ENCODE results near the gene ATP5MC2.

DNA sequence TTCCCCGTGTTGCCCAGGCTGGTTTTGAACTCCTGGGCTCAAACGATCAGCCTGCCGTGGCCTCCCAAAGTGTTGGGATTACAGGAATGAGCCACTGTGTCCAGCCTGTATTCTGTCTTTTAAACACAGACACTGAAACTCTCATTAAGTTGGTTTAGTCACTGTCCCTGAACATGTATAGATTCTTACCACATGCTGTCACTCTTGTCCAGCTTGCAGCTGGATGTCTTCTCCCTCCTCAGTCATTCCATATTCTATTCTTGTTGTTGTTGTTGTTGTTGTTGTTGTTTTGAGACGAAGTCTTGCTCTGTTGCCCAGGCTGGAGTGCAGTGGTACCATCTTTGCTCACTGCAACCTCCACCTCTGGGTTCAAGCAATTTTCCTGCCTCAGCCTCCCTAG is 12.3 kb upstream of the ATP5MC2 start:
- TF ChIP-seq MXI1 (IDR thresholded peaks at IDR 0.05; ENCODE audit: low read depth, low read length) = no peak
- TF ChIP-seq, protein P1, sequence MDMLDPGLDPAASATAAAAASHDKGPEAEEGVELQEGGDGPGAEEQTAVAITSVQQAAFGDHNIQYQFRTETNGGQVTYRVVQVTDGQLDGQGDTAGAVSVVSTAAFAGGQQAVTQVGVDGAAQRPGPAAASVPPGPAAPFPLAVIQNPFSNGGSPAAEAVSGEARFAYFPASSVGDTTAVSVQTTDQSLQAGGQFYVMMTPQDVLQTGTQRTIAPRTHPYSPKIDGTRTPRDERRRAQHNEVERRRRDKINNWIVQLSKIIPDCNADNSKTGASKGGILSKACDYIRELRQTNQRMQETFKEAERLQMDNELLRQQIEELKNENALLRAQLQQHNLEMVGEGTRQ (IDR thresholded peaks at IDR 0.05; ENCODE audit: borderline replicate concordance, low read depth, low read length) = no peak
